GM12873 (cell line): ENCODE data around the gene CASP5.
"Not testable (repeated sequence)": the region's sequence is repeated elsewhere in the genome, so short reads cannot be mapped to it uniquely, and the experiment has no call there.

Experiments
- CTCF ChIP-seq: IDR thresholded peaks from 2 replicates; pipeline ENCODE4 v1.5.1; 2012; ENCODE audit warnings: low read depth, mild to moderate bottlenecking, moderate library complexity, low read length, control low read depth; ENCODE audit not compliant: insufficient read depth; ENCODE audit errors: missing control alignments

The CASP5 gene

DNA sequence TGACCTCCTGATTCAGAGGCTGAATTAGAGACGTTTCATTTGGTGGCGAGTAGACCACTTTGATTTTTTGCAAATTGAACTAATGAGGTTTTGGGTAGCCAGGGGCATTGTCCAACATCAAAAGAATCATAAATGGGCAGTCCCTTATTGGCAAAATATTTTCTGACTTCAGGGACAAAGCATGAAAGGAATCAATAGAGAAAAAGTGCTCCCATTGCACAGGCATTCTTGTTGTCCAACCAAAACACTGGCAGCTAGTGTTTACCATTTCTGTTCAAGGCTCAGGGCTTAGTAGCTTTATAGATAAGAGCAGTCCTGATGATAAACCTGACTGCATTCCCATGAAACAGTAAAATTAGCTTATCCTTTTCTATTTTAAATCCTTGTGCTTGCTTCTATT lies 28.6 kb upstream of the CASP5 start:
- TF ChIP-seq CTCF: no peak

- no peak for TF ChIP-seq CTCF
These were observed 26.5 kb upstream of the CASP5 start for GRCh38 chr11:105049481-105049880.

DNA sequence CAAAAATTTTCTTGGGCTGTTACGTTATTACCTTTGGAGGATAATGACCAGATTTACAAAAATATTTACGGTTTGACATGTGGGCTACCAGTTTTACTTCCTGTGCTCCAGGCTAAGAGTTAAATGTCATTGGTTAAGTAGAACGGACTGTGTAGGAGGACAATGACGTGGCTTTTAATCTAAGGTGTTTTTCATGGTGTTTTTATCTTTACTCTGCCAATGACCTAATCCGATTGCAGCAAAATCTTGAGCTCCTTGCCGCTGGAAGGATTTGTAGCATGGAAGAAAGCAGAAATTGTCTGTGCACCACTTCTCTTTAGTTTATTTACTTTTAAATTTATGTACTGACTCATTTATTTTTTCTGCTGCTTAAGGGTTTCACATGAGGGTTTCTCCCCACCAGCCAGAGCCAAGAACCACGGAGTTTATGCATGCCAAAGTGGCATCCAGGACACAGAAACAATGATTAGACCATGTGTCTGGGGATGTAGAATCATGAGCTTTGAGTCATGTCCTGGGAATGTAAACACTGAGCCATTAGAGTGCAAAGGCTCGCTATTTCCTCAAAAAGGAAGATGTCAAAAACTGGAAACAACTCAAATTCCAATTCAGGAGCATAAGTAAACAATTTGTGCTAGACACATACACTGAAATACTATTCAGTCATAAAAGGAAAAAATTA lies 24.1 kb upstream of the CASP5 start:
- TF ChIP-seq CTCF: no peak

- no peak for TF ChIP-seq CTCF
These were observed 22.8 kb upstream of the CASP5 start for GRCh38 chr11:105045676-105046296.

- TF ChIP-seq CTCF: not testable (repeated sequence)
These were observed 21.9 kb upstream of the CASP5 start, which contains the start of gene CARD16 for GRCh38 chr11:105044557-105045524. TSS of gene CARD16 (minus strand) at chr11:105045335. CDS start at chr11:105045297, 38 bp downstream.

DNA sequence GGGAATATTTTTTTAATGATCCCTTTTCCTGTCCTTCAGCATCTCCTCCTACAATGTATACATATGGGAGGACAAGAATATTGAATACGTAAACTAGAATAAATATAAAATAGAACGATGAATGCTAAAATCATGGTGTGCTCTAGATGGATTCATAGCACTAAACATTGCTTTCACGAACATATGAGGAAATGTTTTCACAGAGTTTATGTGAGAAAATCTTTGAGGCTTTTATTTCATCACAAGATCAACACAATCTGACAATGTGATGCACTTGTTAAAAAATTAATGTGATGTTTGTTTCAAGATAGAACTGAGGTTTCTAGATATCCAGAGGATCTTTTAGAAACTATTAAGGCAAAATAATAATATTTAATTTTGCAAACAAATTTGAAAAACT lies 19.2 kb upstream of the CASP5 start:
- TF ChIP-seq CTCF: no peak

DNA sequence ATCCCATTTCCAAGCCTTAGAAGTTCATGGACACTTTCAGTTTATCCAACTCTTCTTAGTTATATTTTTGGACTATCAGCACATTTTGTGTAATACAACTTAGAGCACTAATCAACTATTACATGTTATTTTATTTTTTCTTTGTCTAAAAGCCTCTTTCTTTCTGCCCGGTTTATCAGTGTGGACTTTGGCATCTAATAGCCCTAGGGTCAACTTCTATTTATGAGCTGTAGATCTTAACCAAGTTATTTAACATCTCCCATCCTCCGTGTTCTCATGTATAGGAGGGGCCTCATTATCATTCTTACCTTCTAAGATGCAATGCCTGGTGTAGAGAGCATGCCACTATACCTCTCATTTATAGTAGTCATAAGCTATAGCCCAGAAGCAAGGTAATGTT lies 17.7 kb upstream of the CASP5 start:
- no peak for TF ChIP-seq CTCF
